ENCODE data around the gene EIF3F. TPM values are rescaled to one million over a fixed set of nuclear protein-coding genes. Genes with fewer than 3 reads are reported as not detected.

The EIF3F gene
- total RNA-seq, 1 donor from 2014 or later = 257 TPM

DNA sequence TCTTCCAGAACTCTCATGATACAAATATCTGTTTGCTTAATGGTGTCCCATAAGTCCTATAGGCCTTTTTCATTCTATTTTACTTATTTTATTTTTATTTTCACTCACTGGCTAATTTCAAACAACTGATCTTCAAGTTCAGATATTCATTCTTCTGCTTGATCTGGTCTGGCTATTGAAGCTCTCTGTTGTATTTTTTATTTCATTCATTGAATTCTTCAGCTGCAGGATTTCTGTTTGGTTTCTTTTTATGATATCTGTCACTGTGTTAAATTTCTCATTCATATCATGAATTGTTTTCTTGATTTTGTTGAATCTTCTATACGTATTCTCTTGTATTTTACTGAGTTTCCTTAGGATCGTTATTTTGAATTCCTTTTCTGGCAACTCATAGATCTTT, 43.0 kb upstream of the EIF3F start:
- Histone ChIP-seq H3K4me2 (no peak overlapping the region), H3K27me3 (no peaks in the 10 kb centered on the region), H4K20me1 (ENCODE audit: low read depth) (no peaks in the 10 kb centered on the region), H3K27ac (no peak overlapping the region), H3K9ac (no peak overlapping the region), H3K9me3 (ENCODE audit: low read depth) (no peaks in the 10 kb centered on the region), H3K79me2 (ENCODE audit: low read depth) (no peaks in the 10 kb centered on the region), H3K36me3 (no peaks in the 10 kb centered on the region), H2AFZ (replicated peaks) (no peak overlapping the region), H3F3A (ENCODE audit: low read depth) (no peaks in the 10 kb centered on the region), H3K4me3 (no peak overlapping the region), H3K4me1 (no peaks in the 10 kb centered on the region)
- Mint-ChIP-seq H3K9me3 (peaks cover 14% of the 10 kb centered on the region), H3K27me3 (ENCODE audit: insufficient read depth, low read depth) (no peaks in the 10 kb centered on the region), H3K36me3 (no peaks in the 10 kb centered on the region), H3K4me3 (no peak overlapping the region), H3K4me1 (no peaks in the 10 kb centered on the region), H3K27ac (no peak overlapping the region)
- no peak for DNase-seq (ENCODE audit: low spot score)
- TF ChIP-seq, protein P1, sequence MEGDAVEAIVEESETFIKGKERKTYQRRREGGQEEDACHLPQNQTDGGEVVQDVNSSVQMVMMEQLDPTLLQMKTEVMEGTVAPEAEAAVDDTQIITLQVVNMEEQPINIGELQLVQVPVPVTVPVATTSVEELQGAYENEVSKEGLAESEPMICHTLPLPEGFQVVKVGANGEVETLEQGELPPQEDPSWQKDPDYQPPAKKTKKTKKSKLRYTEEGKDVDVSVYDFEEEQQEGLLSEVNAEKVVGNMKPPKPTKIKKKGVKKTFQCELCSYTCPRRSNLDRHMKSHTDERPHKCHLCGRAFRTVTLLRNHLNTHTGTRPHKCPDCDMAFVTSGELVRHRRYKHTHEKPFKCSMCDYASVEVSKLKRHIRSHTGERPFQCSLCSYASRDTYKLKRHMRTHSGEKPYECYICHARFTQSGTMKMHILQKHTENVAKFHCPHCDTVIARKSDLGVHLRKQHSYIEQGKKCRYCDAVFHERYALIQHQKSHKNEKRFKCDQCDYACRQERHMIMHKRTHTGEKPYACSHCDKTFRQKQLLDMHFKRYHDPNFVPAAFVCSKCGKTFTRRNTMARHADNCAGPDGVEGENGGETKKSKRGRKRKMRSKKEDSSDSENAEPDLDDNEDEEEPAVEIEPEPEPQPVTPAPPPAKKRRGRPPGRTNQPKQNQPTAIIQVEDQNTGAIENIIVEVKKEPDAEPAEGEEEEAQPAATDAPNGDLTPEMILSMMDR (IDR thresholded peaks at IDR 0.05) = no peak
- TF ChIP-seq EZH2phosphoT487 (IDR thresholded peaks at IDR 0.05) (no peak), EZH2 (IDR thresholded peaks at IDR 0.05) (no peak)

DNA sequence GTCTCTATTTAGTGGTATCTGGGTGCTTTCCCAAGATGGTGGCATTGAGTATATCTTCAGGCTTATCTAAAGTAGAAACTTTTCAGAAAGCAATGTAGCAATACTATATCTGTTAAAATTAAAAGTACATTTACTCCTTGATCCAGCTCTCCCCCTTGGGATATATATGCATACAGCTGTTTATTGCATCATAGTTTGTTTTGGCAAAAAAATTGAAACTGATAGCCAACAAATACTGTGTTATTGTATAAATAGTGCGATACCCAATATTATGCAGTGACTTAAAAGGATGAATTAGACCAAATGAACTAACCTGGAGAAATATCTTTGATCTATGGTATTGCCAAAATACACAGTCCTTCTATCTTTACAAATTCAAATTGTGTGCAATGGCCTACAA, 37.2 kb upstream of the EIF3F start:
- H3K9me3 ChIP-seq (ENCODE audit: low read depth) = no peaks in the 10 kb centered on the region
- no peak overlapping the region for H3K27ac Mint-ChIP-seq
- no peak overlapping the region for H3K9ac ChIP-seq
- H3K4me1 ChIP-seq = no peaks in the 10 kb centered on the region
- no peaks in the 10 kb centered on the region for H3K36me3 Mint-ChIP-seq
- H4K20me1 ChIP-seq (ENCODE audit: low read depth) = no peaks in the 10 kb centered on the region
- H3K79me2 ChIP-seq (ENCODE audit: low read depth) = no peaks in the 10 kb centered on the region
- no peak overlapping the region for H3K4me2 ChIP-seq
- no peak for DNase-seq (ENCODE audit: low spot score)
- H3F3A ChIP-seq (ENCODE audit: low read depth) = no peaks in the 10 kb centered on the region
- no peaks in the 10 kb centered on the region for H3K27me3 Mint-ChIP-seq (ENCODE audit: insufficient read depth, low read depth)
- TF ChIP-seq EZH2 (IDR thresholded peaks at IDR 0.05) = no peak
- TF ChIP-seq EZH2phosphoT487 (IDR thresholded peaks at IDR 0.05) = no peak
- TF ChIP-seq, protein P1 (IDR thresholded peaks at IDR 0.05) = no peak
- no peaks in the 10 kb centered on the region for H3K9me3 Mint-ChIP-seq
- H3K4me1 Mint-ChIP-seq = no peaks in the 10 kb centered on the region
- no peaks in the 10 kb centered on the region for H3K27me3 ChIP-seq
- no peak overlapping the region for H3K4me3 ChIP-seq
- H3K4me3 Mint-ChIP-seq = no peak overlapping the region
- no peaks in the 10 kb centered on the region for H3K36me3 ChIP-seq
- no peak overlapping the region for H2AFZ ChIP-seq (replicated peaks)
- no peak overlapping the region for H3K27ac ChIP-seq

DNA sequence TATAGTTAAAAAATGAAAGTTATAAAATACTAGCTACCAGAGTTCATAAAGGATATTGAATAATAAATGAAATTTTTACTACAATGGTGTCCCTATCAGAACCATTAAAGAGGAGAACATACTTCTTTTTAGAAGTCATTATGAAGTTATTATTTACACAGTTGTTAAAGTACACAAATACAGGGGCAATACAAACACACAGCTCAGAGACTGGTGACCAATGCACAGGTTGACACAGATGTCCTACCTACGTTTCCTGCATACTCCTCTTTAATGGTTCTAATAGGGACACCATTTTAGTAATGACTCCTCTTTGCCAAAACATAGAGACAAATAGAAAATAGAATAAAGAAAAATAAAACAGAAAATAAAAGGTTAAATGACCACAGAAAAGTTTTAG, 31.9 kb upstream of the EIF3F start:
- peaks cover 6% of the 10 kb centered on the region for H3K9me3 ChIP-seq (ENCODE audit: low read depth)
- no peak overlapping the region for H2AFZ ChIP-seq (replicated peaks)
- H3K9me3 Mint-ChIP-seq = no peaks in the 10 kb centered on the region
- no peaks in the 10 kb centered on the region for H3K36me3 ChIP-seq
- H3K4me2 ChIP-seq = no peak overlapping the region
- no peak overlapping the region for H3K4me3 ChIP-seq
- H3K27me3 ChIP-seq = no peaks in the 10 kb centered on the region
- H3K4me1 Mint-ChIP-seq = no peaks in the 10 kb centered on the region
- no peaks in the 10 kb centered on the region for H3K79me2 ChIP-seq (ENCODE audit: low read depth)
- H3K27ac ChIP-seq = no peak overlapping the region
- no peak overlapping the region for H3K4me3 Mint-ChIP-seq
- DNase-seq (ENCODE audit: low spot score) = no peak
- no peaks in the 10 kb centered on the region for H3F3A ChIP-seq (ENCODE audit: low read depth)
- H3K36me3 Mint-ChIP-seq = no peaks in the 10 kb centered on the region
- no peaks in the 10 kb centered on the region for H4K20me1 ChIP-seq (ENCODE audit: low read depth)
- no peak overlapping the region for H3K27ac Mint-ChIP-seq
- TF ChIP-seq, protein P1 (IDR thresholded peaks at IDR 0.05) = no peak
- no peak for TF ChIP-seq EZH2 (IDR thresholded peaks at IDR 0.05)
- TF ChIP-seq EZH2phosphoT487 (IDR thresholded peaks at IDR 0.05) = no peak
- H3K4me1 ChIP-seq = no peaks in the 10 kb centered on the region
- H3K27me3 Mint-ChIP-seq (ENCODE audit: insufficient read depth, low read depth) = no peaks in the 10 kb centered on the region
- H3K9ac ChIP-seq = no peak overlapping the region

Measured in neural progenitor cell (in vitro differentiated cells).